SK-N-SH (cell line): Measurements from ENCODE around the gene SLC12A9. TPM values are rescaled to one million over a fixed set of nuclear protein-coding genes. Genes with fewer than 3 reads are reported as not detected.

Source experiments
- CTCF ChIA-PET: fragments of 300-600, 350-600 bp; formaldehyde crosslinking; extraction: SDS; loops from one replicate; lab custom pipeline; 2021; lab: Yijun Ruan, JAX
- POLR2A ChIA-PET: fragments of 350-600 bp; sonication (Branson Sonifier 250); formaldehyde crosslinking; extraction: SDS; loops from one replicate; lab custom pipeline; 2020; ENCODE audit warnings: antibody characterized with exemption, inconsistent platforms; lab: Yijun Ruan, JAX
- DNase-seq: peaks from one replicate; pipeline ENCODE4 v3.0.0; 2012
- H2AFZ ChIP-seq: fragments of 200-600 bp; sonication (generic); 2 replicates; pipeline ENCODE4 v1.8.1; 2016; ENCODE audit warnings: antibody characterized with exemption, mild to moderate bottlenecking, low read depth
- H3F3A ChIP-seq: fragments of 200-600 bp; sonication (generic); replicated peaks from 2 replicates; pipeline ENCODE3; 2016; ENCODE audit warnings: antibody characterized with exemption, mild to moderate bottlenecking; ENCODE audit not compliant: insufficient read depth
- H3K27ac ChIP-seq, 2 experiments: fragments of 200-500 bp in 1 of 2; fragments of 200-600 bp in 1 of 2; sonication (Bioruptor generic) in 1 of 2; sonication (generic), shearing (Covaris generic) in 1 of 2; 2 replicates each; pipeline versions ENCODE4 v1.5.1 to v1.6.1; 2014 to 2016; ENCODE audit warnings: low read depth in 2 of 2, inconsistent platforms in 1 of 2, low read length in 1 of 2, mild to moderate bottlenecking in 1 of 2, mixed read lengths in 1 of 2
- H3K27me3 ChIP-seq: fragments of 200-600 bp; sonication (generic), shearing (Covaris generic); 2 replicates; pipeline ENCODE4 v1.6.1; 2016; ENCODE audit warnings: mixed run types; ENCODE audit not compliant: insufficient read depth
- H3K36me3 ChIP-seq, 2 experiments: fragments of 200-500 bp in 1 of 2; fragments of 200-600 bp in 1 of 2; sonication (Bioruptor generic) in 1 of 2; sonication (generic) in 1 of 2; replicated peaks in 1 of 2; 2 replicates each; pipeline versions ENCODE3 to v1.5.1; 2014 to 2016; ENCODE audit warnings: low read length in 1 of 2, mild to moderate bottlenecking in 1 of 2; ENCODE audit not compliant: insufficient read depth in 2 of 2, control insufficient read depth in 1 of 2
- H3K4me1 ChIP-seq, 2 experiments: fragments of 200-500 bp in 1 of 2; fragments of 200-600 bp in 1 of 2; sonication (Bioruptor generic) in 1 of 2; sonication (generic), shearing (Covaris generic) in 1 of 2; 2 replicates each; pipeline versions ENCODE4 v1.5.1 to v1.6.1; 2014 to 2016; ENCODE audit warnings: low read depth in 1 of 2, low read length in 1 of 2, mixed run types in 1 of 2; ENCODE audit not compliant: insufficient read depth in 2 of 2, control insufficient read depth in 1 of 2
- H3K4me2 ChIP-seq: fragments of 200-600 bp; sonication (generic), shearing (Covaris generic); 2 replicates; pipeline ENCODE4 v1.6.1; 2017; ENCODE audit warnings: mixed run types
- H3K4me3 ChIP-seq, 2 experiments: fragments of 200-500 bp in 1 of 2; fragments of 200-600 bp in 1 of 2; sonication (Bioruptor generic) in 1 of 2; sonication (generic), shearing (Covaris generic) in 1 of 2; 2 replicates each; pipeline versions ENCODE4 v1.5.1 to v1.8.1; 2014 to 2016; ENCODE audit warnings: low read depth in 2 of 2, inconsistent platforms in 1 of 2, low read length in 1 of 2, mild to moderate bottlenecking in 1 of 2, mixed read lengths in 1 of 2, moderate library complexity in 1 of 2
- H3K79me2 ChIP-seq: fragments of 200-600 bp; sonication (generic); 2 replicates; pipeline ENCODE4 v1.8.1; 2017; ENCODE audit warnings: mild to moderate bottlenecking; ENCODE audit not compliant: insufficient read depth
- H3K9ac ChIP-seq: fragments of 200-600 bp; sonication (generic); 2 replicates; pipeline ENCODE4 v1.6.1; 2017; ENCODE audit warnings: mixed run types
- H3K9me2 ChIP-seq: fragments of 200-600 bp; sonication (generic); 2 replicates; pipeline ENCODE4 v1.6.1; 2017; ENCODE audit warnings: mixed run types
- H3K9me3 ChIP-seq: fragments of 200-600 bp; sonication (generic); 2 replicates; pipeline ENCODE4 v1.6.1; 2017; ENCODE audit warnings: mixed run types, mild to moderate bottlenecking, moderate library complexity
- H4K20me1 ChIP-seq: fragments of 200-600 bp; sonication (generic); 2 replicates; pipeline ENCODE4 v1.6.1; 2017; ENCODE audit warnings: mild to moderate bottlenecking, mixed run types; ENCODE audit not compliant: insufficient read depth
- CHD2 ChIP-seq: fragments of 150-350 bp; IDR thresholded peaks from 2 replicates; pipeline ENCODE4 v1.6.1; 2018; ENCODE audit warnings: low read length; ENCODE audit not compliant: partially characterized antibody
- ELF1 ChIP-seq: IDR thresholded peaks from 2 replicates; pipeline ENCODE4 v1.4.0; 2012
- EP300 ChIP-seq, 2 experiments: IDR thresholded peaks; 2 replicates each; pipeline versions ENCODE4 v1.4.0 to v1.6.1; 2012; ENCODE audit warnings: borderline replicate concordance in 1 of 2, low read depth in 1 of 2, low read length in 1 of 2
- GABPA ChIP-seq: IDR thresholded peaks from 2 replicates; pipeline ENCODE4 v1.4.0; 2012; ENCODE audit warnings: low read depth, mild to moderate bottlenecking
- IRF3 ChIP-seq: fragments of 150-350 bp; IDR thresholded peaks from 2 replicates; pipeline ENCODE4 v1.6.1; 2016; ENCODE audit warnings: mild to moderate bottlenecking, low read depth, low read length
- MXI1 ChIP-seq: IDR thresholded peaks from 2 replicates; pipeline ENCODE4 v1.6.1; 2012; ENCODE audit warnings: mild to moderate bottlenecking, low read depth, low read length, improper control_type of control experiment
- POLR2AphosphoS5 ChIP-seq: IDR thresholded peaks from 2 replicates; pipeline ENCODE4 v1.6.1; 2012; ENCODE audit warnings: low read depth, low read length
- REST ChIP-seq: IDR thresholded peaks from 2 replicates; pipeline ENCODE4 v1.6.1; 2012; ENCODE audit warnings: mild to moderate bottlenecking, low read depth, low read length, moderate library complexity
- SIN3A ChIP-seq: IDR thresholded peaks from 2 replicates; pipeline ENCODE4 v1.6.1; 2012; ENCODE audit warnings: low read depth, mild to moderate bottlenecking, low read length, moderate library complexity, borderline replicate concordance
- SMC3 ChIP-seq: IDR thresholded peaks from 2 replicates; pipeline ENCODE4 v1.6.1; 2012; ENCODE audit warnings: low read depth, low read length, improper control_type of control experiment
- TAF1 ChIP-seq: IDR thresholded peaks from 2 replicates; pipeline ENCODE4 v1.6.1; 2012; ENCODE audit warnings: low read depth, mild to moderate bottlenecking, low read length, moderate library complexity, borderline replicate concordance
- TEAD4 ChIP-seq: IDR thresholded peaks from 2 replicates; pipeline ENCODE4 v1.4.0; 2012; ENCODE audit warnings: mild to moderate bottlenecking, borderline replicate concordance; ENCODE audit not compliant: insufficient read depth
- WGBS: methylation state at CpG from one replicate; pipeline ENCODE4 v1.1.6; 2017; ENCODE audit warnings: low lambda C conversion rate; 5-methylcytosine and 5-hydroxymethylcytosine counted together
- polyA plus RNA-seq, 3 experiments: library from polyadenylated mRNA; depleted of rRNA; stranded (reverse); fragments of >200 nt; gene quantifications; 2 replicates each; pipeline ENCODE4 v1.2.3, GENCODE V29; 2012
- TF ChIP-seq, protein P1 (sequence below): IDR thresholded peaks from 2 replicates; pipeline ENCODE4; 2012
- TF ChIP-seq, protein P2 (sequence below): IDR thresholded peaks from 2 replicates; pipeline ENCODE4 v1.4.0; 2012; ENCODE audit warnings: low read depth, borderline replicate concordance

Gene SLC12A9
- polyA plus RNA-seq, 1 of the 3 experiments (the other 2 are of a cell fraction) = 29.7 TPM

GRCh38 chr7:100830396-100830795, 22.1 kb upstream of the SLC12A9 start:
- Histone ChIP-seq H3K9me2 (no peaks in the 10 kb centered on the region), H3K9ac (no peak overlapping the region), H3K27ac (no peak overlapping the region), H3K4me1 (peaks cover 4 to 13% of the 10 kb centered on the region in 2 experiments; a peak in 2 of 4 replicates), H4K20me1 (peaks cover 9% of the 10 kb centered on the region), H3K4me3 (no peak overlapping the region), H3K36me3 (no peaks in the 10 kb centered on the region), H3K9me3 (no peaks in the 10 kb centered on the region), H3K4me2 (no peak overlapping the region), H2AFZ (no peak overlapping the region), H3K27me3 (no peaks in the 10 kb centered on the region), H3F3A (peaks cover 5% of the 10 kb centered on the region), H3K79me2 (peaks cover 16% of the 10 kb centered on the region)
- no peak for TF ChIP-seq TEAD4
- TF ChIP-seq EP300 (IDR thresholded peaks at IDR 0.05; ENCODE audit: borderline replicate concordance in 1 of 2, low read depth in 1 of 2, low read length in 1 of 2) = no peak
- TF ChIP-seq TAF1 = no peak
- TF ChIP-seq, protein P1, sequence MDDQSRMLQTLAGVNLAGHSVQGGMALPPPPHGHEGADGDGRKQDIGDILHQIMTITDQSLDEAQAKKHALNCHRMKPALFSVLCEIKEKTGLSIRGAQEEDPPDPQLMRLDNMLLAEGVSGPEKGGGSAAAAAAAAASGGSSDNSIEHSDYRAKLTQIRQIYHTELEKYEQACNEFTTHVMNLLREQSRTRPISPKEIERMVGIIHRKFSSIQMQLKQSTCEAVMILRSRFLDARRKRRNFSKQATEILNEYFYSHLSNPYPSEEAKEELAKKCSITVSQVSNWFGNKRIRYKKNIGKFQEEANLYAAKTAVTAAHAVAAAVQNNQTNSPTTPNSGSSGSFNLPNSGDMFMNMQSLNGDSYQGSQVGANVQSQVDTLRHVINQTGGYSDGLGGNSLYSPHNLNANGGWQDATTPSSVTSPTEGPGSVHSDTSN = no peak
- TF ChIP-seq SIN3A = no peak
- TF ChIP-seq, protein P2, sequence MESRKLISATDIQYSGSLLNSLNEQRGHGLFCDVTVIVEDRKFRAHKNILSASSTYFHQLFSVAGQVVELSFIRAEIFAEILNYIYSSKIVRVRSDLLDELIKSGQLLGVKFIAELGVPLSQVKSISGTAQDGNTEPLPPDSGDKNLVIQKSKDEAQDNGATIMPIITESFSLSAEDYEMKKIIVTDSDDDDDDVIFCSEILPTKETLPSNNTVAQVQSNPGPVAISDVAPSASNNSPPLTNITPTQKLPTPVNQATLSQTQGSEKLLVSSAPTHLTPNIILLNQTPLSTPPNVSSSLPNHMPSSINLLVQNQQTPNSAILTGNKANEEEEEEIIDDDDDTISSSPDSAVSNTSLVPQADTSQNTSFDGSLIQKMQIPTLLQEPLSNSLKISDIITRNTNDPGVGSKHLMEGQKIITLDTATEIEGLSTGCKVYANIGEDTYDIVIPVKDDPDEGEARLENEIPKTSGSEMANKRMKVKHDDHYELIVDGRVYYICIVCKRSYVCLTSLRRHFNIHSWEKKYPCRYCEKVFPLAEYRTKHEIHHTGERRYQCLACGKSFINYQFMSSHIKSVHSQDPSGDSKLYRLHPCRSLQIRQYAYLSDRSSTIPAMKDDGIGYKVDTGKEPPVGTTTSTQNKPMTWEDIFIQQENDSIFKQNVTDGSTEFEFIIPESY = no peak
- TF ChIP-seq MXI1 = no peak
- TF ChIP-seq CHD2 = no peak
- no peak for TF ChIP-seq SMC3
- TF ChIP-seq REST = no peak
- TF ChIP-seq POLR2AphosphoS5 = no peak
- TF ChIP-seq ELF1 = no peak
- TF ChIP-seq IRF3 = no peak
- TF ChIP-seq GABPA = no peak
- WGBS = 79% methylated on average over 4 of the region's 4 CpGs
- DNase-seq = peak; percentile 3
- ChIA-PET CTCF (interaction anchor here (1.0 to 17.1 kb wide), 5 partner anchors 14 to 105 kb away, joined by 3 to 220 read pairs (median 24); partner anchors contain the start of gene SLC12A9), POLR2A (no interaction called here)
